Measurements from ENCODE around the gene GULP1. TPM values are rescaled to one million over a fixed set of nuclear protein-coding genes. Genes with fewer than 3 reads are reported as not detected.

The GULP1 gene
- total and polyA plus RNA-seq, 10 of the 15 experiments (the other 5 are each of a cell fraction or from before 2014, with no cell fraction given): 0.02 to 1.3 (median 0.15) TPM; not detected in 5

DNA sequence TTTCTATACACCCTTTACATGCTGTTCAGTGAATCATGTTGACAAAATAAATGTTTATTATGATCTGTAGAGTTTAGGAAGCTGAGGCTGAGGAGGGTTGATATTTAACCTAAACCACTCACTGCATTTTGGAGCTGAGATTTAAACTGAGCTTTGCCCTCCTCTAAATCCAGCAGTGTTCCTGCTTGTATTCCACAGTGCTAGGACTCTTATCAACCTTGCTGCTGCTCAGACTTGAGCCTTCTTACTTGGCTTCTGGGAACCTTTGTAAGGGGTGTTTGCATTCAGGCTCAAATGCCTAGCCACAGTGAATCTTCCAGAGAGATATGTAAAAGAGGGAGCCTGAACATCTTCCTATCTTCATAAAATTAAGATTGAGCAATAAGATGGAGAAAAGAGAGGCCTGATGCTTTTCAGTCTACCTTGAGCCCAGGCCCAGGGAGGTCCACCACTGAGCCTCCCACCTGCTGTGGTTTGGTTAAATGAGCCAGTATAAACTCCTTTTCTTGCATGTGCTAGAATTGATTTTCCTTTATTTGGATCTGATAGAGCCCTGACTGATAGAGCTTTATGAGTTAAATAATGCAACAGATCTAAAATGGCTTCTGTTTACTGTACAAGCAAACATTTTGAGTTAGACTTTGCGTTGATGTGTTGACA, 149.7 kb downstream of the GULP1 start:
- ATAC-seq (no peak), DNase-seq (ENCODE audit: low read depth, low spot score) (no peak), FAIRE-seq (no peak)
- Histone ChIP-seq H3K79me2 (ENCODE audit: control insufficient read depth, insufficient read depth, low read length) (no peaks in the 10 kb centered on the region), H3K27me3 (replicated peaks in 1 of 2; ENCODE audit: control insufficient read depth in 2 of 2, insufficient read depth in 2 of 2, low read length in 1 of 2) (no peaks in the 10 kb centered on the region), H3K27ac (ENCODE audit: control insufficient read depth, insufficient read depth) (no peak overlapping the region), H2AFZ (ENCODE audit: control insufficient read depth, low read depth, low read length) (no peak overlapping the region), H3K4me1 (ENCODE audit: control insufficient read depth, insufficient read depth, low read length) (no peaks in the 10 kb centered on the region), H4K20me1 (ENCODE audit: control insufficient read depth, insufficient read depth) (no peaks in the 10 kb centered on the region), H3K9me3 (replicated peaks; ENCODE audit: control insufficient read depth, insufficient read depth, low read length) (no peaks in the 10 kb centered on the region), H3K4me3 (no peak overlapping the region), H3K9ac (ENCODE audit: control insufficient read depth, insufficient read depth, low read length) (no peak overlapping the region), H3K36me3 (ENCODE audit: control insufficient read depth in 2 of 2, insufficient read depth in 2 of 2, low read length in 1 of 2) (no peaks in the 10 kb centered on the region), H3K4me2 (ENCODE audit: control insufficient read depth, insufficient read depth) (no peak overlapping the region)
- WGBS (ENCODE audit: insufficient coverage, insufficient replicate concordance, low lambda C conversion rate, missing lambda C conversion rate): 0% methylated on average over 1 of the region's 1 CpG
- intact Hi-C loops (cut with micrococcal nuclease; ENCODE audit: unreplicated experiment) (no loop called here), in situ Hi-C loops (cut with MboI) (no loop called here)
- POLR2A ChIA-PET: no interaction called here
- SMC1A ChIA-PET (ENCODE audit: uncharacterized antibody, unreplicated experiment): no interaction called here
- no TSS peak for BruUV-seq (replicated peaks)
- CTCF ChIA-PET: no interaction called here
- RAD21 ChIA-PET (ENCODE audit: unreplicated experiment): no interaction called here
- TF ChIP-seq ZNF217 (IDR thresholded peaks at IDR 0.05) (no peak), PAX5 (IDR thresholded peaks at IDR 0.05; ENCODE audit: borderline replicate concordance, low read depth, low read length) (no peak), PAX8 (IDR thresholded peaks at IDR 0.05) (no peak), HDGF (IDR thresholded peaks at IDR 0.05) (no peak), BRCA1 (IDR thresholded peaks at IDR 0.05; ENCODE audit: low read depth, low read length) (no peak), RELA (IDR thresholded peaks at IDR 0.05; ENCODE audit: borderline replicate concordance, partially characterized antibody) (no peak), ZNF24 (IDR thresholded peaks at IDR 0.05) (no peak), JUNB (IDR thresholded peaks at IDR 0.05) (no peak), WRNIP1 (IDR thresholded peaks at IDR 0.05; ENCODE audit: borderline replicate concordance, low read depth, low read length) (no peak), RUNX3 (IDR thresholded peaks at IDR 0.05; ENCODE audit: low read length) (no peak), HCFC1 (IDR thresholded peaks at IDR 0.05; ENCODE audit: low read length) (no peak), POU2F2 (IDR thresholded peaks at IDR 0.05; ENCODE audit: borderline replicate concordance, low read depth, low read length) (no peak), LARP7 (IDR thresholded peaks at IDR 0.05) (no peak)
- TF ChIP-seq, protein P1, sequence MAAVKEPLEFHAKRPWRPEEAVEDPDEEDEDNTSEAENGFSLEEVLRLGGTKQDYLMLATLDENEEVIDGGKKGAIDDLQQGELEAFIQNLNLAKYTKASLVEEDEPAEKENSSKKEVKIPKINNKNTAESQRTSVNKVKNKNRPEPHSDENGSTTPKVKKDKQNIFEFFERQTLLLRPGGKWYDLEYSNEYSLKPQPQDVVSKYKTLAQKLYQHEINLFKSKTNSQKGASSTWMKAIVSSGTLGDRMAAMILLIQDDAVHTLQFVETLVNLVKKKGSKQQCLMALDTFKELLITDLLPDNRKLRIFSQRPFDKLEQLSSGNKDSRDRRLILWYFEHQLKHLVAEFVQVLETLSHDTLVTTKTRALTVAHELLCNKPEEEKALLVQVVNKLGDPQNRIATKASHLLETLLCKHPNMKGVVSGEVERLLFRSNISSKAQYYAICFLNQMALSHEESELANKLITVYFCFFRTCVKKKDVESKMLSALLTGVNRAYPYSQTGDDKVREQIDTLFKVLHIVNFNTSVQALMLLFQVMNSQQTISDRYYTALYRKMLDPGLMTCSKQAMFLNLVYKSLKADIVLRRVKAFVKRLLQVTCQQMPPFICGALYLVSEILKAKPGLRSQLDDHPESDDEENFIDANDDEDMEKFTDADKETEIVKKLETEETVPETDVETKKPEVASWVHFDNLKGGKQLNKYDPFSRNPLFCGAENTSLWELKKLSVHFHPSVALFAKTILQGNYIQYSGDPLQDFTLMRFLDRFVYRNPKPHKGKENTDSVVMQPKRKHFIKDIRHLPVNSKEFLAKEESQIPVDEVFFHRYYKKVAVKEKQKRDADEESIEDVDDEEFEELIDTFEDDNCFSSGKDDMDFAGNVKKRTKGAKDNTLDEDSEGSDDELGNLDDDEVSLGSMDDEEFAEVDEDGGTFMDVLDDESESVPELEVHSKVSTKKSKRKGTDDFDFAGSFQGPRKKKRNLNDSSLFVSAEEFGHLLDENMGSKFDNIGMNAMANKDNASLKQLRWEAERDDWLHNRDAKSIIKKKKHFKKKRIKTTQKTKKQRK (IDR thresholded peaks at IDR 0.05; ENCODE audit: low read depth, low read length): no peak
- TF ChIP-seq, protein P2, sequence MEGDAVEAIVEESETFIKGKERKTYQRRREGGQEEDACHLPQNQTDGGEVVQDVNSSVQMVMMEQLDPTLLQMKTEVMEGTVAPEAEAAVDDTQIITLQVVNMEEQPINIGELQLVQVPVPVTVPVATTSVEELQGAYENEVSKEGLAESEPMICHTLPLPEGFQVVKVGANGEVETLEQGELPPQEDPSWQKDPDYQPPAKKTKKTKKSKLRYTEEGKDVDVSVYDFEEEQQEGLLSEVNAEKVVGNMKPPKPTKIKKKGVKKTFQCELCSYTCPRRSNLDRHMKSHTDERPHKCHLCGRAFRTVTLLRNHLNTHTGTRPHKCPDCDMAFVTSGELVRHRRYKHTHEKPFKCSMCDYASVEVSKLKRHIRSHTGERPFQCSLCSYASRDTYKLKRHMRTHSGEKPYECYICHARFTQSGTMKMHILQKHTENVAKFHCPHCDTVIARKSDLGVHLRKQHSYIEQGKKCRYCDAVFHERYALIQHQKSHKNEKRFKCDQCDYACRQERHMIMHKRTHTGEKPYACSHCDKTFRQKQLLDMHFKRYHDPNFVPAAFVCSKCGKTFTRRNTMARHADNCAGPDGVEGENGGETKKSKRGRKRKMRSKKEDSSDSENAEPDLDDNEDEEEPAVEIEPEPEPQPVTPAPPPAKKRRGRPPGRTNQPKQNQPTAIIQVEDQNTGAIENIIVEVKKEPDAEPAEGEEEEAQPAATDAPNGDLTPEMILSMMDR (IDR thresholded peaks at IDR 0.05 in 2 of 3, conservative IDR thresholded peaks at IDR 0.05 in 1 of 3; ENCODE audit: control insufficient read depth in 2 of 3, extremely low read depth in 1 of 3, insufficient read depth in 1 of 3, low read depth in 3 of 3, low read length in 3 of 3): no peak
- TF ChIP-seq, protein P3, sequence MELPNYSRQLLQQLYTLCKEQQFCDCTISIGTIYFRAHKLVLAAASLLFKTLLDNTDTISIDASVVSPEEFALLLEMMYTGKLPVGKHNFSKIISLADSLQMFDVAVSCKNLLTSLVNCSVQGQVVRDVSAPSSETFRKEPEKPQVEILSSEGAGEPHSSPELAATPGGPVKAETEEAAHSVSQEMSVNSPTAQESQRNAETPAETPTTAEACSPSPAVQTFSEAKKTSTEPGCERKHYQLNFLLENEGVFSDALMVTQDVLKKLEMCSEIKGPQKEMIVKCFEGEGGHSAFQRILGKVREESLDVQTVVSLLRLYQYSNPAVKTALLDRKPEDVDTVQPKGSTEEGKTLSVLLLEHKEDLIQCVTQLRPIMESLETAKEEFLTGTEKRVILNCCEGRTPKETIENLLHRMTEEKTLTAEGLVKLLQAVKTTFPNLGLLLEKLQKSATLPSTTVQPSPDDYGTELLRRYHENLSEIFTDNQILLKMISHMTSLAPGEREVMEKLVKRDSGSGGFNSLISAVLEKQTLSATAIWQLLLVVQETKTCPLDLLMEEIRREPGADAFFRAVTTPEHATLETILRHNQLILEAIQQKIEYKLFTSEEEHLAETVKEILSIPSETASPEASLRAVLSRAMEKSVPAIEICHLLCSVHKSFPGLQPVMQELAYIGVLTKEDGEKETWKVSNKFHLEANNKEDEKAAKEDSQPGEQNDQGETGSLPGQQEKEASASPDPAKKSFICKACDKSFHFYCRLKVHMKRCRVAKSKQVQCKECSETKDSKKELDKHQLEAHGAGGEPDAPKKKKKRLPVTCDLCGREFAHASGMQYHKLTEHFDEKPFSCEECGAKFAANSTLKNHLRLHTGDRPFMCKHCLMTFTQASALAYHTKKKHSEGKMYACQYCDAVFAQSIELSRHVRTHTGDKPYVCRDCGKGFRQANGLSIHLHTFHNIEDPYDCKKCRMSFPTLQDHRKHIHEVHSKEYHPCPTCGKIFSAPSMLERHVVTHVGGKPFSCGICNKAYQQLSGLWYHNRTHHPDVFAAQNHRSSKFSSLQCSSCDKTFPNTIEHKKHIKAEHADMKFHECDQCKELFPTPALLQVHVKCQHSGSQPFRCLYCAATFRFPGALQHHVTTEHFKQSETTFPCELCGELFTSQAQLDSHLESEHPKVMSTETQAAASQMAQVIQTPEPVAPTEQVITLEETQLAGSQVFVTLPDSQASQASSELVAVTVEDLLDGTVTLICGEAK (IDR thresholded peaks at IDR 0.05; ENCODE audit: borderline replicate concordance): no peak
